VCaP (cell line): Measurements from ENCODE around the gene MRPL36.

Experiments
- H3K27ac ChIP-seq: fragments of 450-650 bp; 2 replicates; pipeline ENCODE4 v1.5.1; 2017
- TF ChIP-seq, protein P1 (sequence below): fragments of 450-650 bp; conservative IDR thresholded peaks from 2 replicates; pipeline ENCODE4 v1.5.1; 2017; ENCODE audit warnings: mild to moderate bottlenecking, moderate library complexity

Gene MRPL36

DNA sequence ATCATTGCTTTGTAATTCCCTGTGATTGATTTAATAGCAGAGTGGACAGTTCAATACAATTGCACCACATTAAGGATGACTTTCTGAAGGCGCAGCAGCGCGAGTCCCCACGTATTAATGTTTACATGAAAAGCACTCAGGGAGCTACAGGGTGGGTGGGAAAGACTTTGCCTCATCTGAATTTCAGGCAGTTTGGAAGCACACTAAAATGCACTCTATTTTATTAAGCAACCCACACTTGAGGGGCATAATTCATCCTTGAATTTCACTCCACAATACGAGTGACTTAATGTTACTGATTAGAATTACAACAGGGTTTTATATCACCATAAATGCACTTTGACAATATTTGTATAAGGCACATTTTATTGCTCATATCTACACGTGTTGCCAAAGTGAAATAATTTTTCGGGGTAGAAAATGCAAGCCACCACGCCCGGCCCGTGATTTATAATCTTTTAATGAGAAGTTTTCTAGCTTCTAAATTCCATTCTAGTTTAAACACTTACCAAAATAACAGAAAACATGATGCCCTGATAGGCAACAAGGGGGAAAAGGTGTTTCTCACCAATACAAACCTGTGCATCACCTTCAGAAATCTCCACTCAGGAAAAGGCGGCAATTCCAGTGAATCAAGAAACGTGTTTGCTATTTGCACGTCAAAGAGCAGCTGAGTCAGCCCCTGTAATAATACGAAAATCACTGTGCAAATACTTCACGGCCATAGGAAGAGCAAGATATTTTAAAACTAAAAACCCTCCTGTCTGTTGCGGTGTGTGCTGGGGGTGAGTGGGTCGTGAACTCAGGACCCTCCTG lies 42.6 kb upstream of the MRPL36 start:
- TF ChIP-seq, protein P1, sequence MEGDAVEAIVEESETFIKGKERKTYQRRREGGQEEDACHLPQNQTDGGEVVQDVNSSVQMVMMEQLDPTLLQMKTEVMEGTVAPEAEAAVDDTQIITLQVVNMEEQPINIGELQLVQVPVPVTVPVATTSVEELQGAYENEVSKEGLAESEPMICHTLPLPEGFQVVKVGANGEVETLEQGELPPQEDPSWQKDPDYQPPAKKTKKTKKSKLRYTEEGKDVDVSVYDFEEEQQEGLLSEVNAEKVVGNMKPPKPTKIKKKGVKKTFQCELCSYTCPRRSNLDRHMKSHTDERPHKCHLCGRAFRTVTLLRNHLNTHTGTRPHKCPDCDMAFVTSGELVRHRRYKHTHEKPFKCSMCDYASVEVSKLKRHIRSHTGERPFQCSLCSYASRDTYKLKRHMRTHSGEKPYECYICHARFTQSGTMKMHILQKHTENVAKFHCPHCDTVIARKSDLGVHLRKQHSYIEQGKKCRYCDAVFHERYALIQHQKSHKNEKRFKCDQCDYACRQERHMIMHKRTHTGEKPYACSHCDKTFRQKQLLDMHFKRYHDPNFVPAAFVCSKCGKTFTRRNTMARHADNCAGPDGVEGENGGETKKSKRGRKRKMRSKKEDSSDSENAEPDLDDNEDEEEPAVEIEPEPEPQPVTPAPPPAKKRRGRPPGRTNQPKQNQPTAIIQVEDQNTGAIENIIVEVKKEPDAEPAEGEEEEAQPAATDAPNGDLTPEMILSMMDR = no peak
- peak overlapping the region; percentile 11; the same call in 1 of the 2 replicates for H3K27ac ChIP-seq

DNA sequence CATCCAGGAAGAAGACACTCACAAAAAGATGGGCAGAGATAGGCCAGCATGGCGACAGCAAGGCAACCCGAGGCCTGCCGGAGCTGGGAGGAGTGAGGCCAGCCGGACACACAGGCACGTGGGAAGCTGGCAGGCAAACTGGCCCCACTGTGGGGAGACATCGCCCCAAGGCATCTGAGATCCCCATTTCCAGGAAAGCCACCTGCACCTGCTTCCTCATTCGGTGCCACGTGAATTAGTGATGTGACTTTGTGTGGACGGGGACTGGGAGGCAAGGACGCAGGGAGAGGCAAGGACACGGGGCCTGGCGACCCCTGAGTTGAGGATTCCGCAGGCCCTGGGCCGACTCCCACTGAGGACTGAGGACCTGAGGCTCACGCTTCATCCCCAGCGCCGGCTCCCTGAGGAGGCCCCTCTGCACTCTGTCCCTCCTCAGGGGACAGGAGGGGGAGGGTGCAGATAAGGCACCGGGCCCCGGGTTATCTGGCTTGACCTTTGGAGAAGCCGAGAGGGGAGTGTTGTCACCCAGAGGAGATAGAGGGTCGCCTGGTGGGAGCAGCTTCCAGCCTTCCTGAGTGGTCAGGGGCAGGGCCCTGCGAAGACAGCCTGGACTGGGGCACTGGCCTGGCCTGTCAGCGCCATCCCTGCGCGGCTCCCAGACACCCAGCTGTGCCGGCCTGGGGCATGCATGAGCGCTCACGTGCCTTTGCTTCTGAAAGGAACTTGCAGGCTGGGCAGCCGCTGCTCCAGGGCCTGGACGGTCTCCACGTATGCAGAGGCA lies 41.3 kb upstream of the MRPL36 start:
- no peak overlapping the region for H3K27ac ChIP-seq
- TF ChIP-seq, protein P1 = no peak

DNA sequence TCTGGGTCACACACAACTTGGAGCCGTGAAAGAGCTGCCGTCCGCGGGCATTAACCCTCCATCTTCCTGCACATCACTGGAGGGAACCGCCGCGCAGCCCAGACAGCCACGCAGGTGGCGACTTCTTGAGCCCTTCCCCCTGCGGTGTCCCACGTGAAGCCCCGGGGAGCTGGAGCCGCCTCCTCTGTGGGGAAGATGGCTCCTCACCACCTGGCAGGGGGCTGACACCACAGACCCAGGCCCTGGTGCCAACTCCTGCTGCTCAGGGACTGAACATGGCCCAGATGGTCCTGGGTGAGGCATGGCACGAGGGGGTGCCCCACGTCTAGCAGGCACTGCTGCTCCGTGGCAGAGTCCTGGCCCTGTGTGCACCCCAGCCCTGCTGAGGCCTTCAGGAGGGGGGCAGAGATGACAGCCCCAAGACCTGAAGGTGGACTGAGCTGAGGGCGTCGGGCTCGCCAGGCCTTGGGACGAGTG lies 40.5 kb upstream of the MRPL36 start:
- TF ChIP-seq, protein P1 = no peak
- no peak overlapping the region for H3K27ac ChIP-seq

DNA sequence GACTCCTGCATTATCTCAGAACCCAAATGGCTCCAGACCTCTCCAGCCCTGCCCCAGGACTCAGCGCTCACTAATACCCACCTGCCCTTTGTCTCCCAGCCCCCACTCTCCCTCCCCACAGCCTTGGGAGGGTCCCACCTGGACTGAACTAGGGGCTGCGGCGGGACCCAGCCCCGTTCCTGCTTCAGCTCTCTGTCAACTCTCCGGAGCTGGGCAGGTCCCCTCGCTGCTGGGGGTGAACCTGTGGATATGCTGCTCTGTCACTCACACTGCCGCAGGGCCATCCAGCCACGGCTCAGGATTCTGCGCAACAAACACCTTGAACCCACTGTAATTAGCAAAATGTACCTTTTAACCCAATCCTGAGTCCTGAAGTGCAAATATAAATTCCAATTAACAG lies 38.4 kb upstream of the MRPL36 start:
- TF ChIP-seq, protein P1 = no peak
- no peak overlapping the region for H3K27ac ChIP-seq

DNA sequence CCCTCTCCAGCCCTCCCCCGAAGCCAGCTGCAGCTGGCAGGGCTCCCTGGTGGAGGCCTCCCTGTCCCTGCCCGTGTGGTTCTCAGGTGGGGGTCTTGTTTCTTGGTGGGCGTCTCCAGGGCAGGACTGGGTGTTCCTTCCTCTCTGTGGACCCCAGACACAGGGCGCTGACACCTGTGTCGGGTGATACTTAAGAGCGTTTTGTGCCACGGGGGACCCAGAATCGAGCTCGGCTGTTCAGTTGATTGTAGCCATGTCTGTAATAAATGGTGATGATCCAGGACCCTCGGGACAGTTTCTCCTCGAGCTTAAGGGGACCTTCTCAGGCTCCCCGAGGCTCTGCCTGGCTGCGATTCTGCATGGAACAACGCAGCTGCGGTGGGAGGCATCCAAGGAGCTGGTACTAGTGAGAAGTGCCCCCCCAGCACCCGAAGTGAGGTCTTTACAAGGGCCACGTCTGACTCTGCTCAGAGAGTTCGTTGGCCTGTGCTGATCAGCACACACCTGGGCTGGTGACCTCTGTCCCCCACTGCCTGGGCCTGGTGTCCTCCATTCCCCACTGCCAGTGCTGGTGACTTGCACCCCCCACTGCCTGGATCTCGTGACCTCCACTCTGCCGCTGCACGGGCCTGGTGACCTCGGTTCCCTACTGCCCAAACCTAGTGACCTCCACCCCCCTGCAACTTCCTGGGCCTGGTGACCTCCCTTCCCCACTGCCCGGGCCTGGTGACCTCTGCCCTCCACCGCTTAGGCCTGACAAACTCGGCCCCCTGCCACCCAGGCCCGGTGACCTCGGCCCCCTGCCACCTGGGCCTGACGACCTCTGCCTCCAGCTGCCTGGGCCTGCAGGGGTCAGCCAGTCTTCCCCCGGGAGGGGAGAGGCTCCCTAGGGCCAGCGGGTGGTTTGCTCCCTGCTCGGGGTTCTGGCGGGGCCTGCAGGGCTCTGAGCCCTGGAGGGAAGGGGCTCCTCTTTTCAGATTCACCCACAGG lies 37.5 kb upstream of the MRPL36 start:
- TF ChIP-seq, protein P1 = no peak
- no peak overlapping the region for H3K27ac ChIP-seq

DNA sequence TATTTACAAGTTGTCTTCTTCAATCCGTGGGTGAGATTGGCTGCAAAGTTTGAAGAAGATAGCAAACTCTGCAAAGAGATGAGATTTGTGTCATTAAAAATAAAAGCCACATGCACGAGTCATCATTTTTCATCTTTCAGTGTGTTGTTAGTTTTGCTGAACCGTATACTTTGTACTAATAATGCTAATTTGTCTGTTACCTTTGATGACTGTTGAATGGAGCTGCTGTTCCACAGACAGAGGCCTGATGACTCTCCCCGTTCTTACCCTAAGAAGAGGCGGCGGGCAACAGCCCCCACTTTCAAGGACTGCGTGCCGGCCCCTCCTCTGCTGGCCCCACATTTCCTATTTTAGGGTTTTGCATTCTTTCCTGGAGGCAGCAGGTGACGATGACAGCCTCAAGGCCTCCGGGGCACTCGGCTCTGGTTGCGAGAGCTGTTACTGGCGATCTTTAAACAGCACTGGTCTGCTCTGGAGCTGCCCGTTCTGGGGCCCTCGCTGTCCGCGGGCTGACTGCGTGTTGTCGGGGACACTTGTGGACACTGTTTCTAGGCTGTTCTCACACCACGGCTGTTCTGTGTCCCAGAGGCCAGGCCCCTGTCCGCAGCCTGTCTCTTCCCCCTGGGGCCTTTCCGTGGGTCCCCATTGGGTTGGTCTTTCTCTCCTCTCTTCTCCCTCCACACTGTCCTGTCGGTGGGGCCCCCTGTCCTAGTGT lies 36.7 kb upstream of the MRPL36 start:
- no peak overlapping the region for H3K27ac ChIP-seq
- TF ChIP-seq, protein P1 = no peak
